HG03442 (cell line): Measurements from ENCODE around the gene DRG2.
A peak's percentile ranks its signal among the peaks of the same experiment; 100 is the strongest.

Source experiments
- ATAC-seq: cut with Tn5 transposase; IDR thresholded peaks from one replicate; pipeline ENCODE4 v1.9.1; 2021; ENCODE audit warnings: mild to moderate bottlenecking, moderate library complexity; ENCODE audit not compliant: unreplicated experiment

DRG2 gene

GRCh38 chr17:18087610-18088491, at the start of gene DRG2:
Gene DRG2 (plus strand): TSS chr17:18087948. CDS start chr17:18088024, 76 bp downstream.
- ATAC-seq, result peak; percentile 90

GRCh38 chr17:18038149-18038850, 49.4 kb upstream of the DRG2 start:
- ATAC-seq, result no peak

- ATAC-seq, result peak; percentile 84
Measured at GRCh38 chr17:18038861-18039534, 48.8 kb upstream of the DRG2 start, which contains the start of the genes ATPAF2 and GID4. Gene ATPAF2 (minus strand): TSS chr17:18039168. CDS start chr17:18039013, 155 bp downstream. Gene GID4 (plus strand): TSS chr17:18039408. CDS start chr17:18039465, 57 bp downstream.

- ATAC-seq, result peak; percentile 24
Measured at GRCh38 chr17:18039535-18040260, 48.0 kb upstream of the DRG2 start.

GRCh38 chr17:18040261-18040858, 47.4 kb upstream of the DRG2 start:
- no peak for ATAC-seq

GRCh38 chr17:18041776-18042175, 46.0 kb upstream of the DRG2 start:
- no peak for ATAC-seq

GRCh38 chr17:18042983-18043382, 44.8 kb upstream of the DRG2 start:
- no peak for ATAC-seq

- ATAC-seq, result no peak
Measured at GRCh38 chr17:18043491-18043890, 44.3 kb upstream of the DRG2 start.

GRCh38 chr17:18044609-18045008, 43.1 kb upstream of the DRG2 start:
- no peak for ATAC-seq

- no peak for ATAC-seq
Measured at GRCh38 chr17:18045691-18046350, 41.9 kb upstream of the DRG2 start.

- no peak for ATAC-seq
Measured at GRCh38 chr17:18055597-18055996, 32.2 kb upstream of the DRG2 start.

GRCh38 chr17:18056214-18056613, 31.5 kb upstream of the DRG2 start:
- no peak for ATAC-seq

GRCh38 chr17:18059283-18059682, 28.5 kb upstream of the DRG2 start:
- ATAC-seq, result no peak

GRCh38 chr17:18064053-18064452, 23.7 kb upstream of the DRG2 start:
- no peak for ATAC-seq

- no peak for ATAC-seq
Measured at GRCh38 chr17:18065546-18065945, 22.2 kb upstream of the DRG2 start.

GRCh38 chr17:18066866-18067265, 20.9 kb upstream of the DRG2 start:
- ATAC-seq, result no peak

- no peak for ATAC-seq
Measured at GRCh38 chr17:18069101-18069500, 18.6 kb upstream of the DRG2 start.

- no peak for ATAC-seq
Measured at GRCh38 chr17:18070861-18071340, 16.8 kb upstream of the DRG2 start.

GRCh38 chr17:18071751-18072150, 16.0 kb upstream of the DRG2 start:
- ATAC-seq, result no peak
